NCI-H226 (cell line): Measurements from ENCODE around the gene ZSCAN10.
"Not testable (repeated sequence)": the region's sequence is repeated elsewhere in the genome, so short reads cannot be mapped to it uniquely, and the experiment has no call there.

Source experiments
- DNase-seq: peaks from one replicate; pipeline ENCODE4 v3.0.0-alpha.2; 2015

The ZSCAN10 gene

GRCh38 chr16:3059041-3059722 lies 39.9 kb downstream of the ZSCAN10 start:
- DNase-seq: peak; percentile 71

DNA sequence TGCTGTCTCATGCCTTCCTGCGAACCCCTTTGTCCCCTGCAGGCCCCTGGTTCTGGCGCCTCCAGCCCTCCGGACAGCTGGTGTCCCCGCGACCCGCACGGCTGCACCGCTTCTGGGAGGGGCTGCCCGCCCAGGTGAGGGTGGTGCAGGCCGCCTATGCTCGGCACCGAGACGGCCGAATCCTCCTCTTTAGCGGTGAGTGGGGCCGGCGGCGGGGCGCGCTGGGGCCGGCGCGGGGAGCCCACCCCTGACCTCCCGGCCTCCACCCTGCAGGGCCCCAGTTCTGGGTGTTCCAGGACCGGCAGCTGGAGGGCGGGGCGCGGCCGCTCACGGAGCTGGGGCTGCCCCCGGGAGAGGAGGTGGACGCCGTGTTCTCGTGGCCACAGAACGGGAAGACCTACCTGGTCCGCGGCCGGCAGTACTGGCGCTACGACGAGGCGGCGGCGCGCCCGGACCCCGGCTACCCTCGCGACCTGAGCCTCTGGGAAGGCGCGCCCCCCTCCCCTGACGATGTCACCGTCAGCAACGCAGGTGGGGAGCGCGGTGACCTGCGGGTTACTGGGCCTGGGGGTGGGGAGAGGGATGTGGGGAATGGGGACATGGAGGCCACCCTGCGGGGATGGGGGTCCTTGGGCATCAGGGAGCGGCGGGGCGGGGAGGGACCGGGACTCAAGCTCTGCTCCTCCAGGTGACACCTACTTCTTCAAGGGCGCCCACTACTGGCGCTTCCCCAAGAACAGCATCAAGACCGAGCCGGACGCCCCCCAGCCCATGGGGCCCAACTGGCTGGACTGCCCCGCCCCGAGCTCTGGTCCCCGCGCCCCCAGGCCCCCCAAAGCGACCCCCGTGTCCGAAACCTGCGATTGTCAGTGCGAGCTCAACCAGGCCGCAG lies 40.7 kb downstream of the ZSCAN10 start:
- no peak for DNase-seq

DNA sequence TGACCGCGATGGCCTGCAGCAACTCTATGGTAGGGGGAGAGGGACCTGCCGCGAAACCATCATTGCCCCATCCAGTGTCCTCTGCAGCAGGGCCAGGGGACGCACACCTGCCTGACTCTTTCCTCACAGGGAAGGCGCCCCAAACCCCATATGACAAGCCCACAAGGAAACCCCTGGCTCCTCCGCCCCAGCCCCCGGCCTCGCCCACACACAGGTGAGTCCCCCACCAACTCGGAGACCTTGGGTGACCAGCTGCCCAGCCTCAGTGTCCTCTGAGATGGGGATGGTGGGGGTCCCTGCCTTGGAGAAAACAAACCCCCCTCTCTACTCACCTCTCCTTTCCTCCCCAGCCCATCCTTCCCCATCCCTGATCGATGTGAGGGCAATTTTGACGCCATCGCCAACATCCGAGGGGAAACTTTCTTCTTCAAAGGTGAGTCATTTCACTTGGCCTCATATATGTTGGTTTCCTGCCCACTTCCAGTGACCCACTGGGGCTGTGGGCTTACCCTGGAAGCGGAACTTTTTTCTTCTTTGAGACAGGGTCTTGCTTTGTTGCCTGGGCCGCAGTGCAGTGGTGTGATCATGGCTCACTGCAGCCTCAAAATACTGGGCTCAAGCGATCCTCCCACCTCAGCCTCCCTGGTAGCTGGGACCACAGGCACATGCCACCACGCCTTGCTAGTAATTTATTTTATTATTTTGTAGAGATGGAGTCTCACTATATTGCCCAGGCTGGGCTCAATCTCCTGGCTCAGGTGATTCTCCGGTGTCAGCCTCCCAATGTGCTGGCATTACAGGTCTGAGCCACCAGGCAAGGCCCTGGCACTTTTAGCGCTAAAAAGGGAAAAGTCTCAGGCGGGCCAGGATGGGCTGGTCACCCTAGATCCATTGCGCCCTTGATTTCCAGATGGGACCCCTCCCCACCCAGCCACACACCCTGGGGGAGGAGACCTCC lies 41.6 kb downstream of the ZSCAN10 start:
- no peak for DNase-seq

DNA sequence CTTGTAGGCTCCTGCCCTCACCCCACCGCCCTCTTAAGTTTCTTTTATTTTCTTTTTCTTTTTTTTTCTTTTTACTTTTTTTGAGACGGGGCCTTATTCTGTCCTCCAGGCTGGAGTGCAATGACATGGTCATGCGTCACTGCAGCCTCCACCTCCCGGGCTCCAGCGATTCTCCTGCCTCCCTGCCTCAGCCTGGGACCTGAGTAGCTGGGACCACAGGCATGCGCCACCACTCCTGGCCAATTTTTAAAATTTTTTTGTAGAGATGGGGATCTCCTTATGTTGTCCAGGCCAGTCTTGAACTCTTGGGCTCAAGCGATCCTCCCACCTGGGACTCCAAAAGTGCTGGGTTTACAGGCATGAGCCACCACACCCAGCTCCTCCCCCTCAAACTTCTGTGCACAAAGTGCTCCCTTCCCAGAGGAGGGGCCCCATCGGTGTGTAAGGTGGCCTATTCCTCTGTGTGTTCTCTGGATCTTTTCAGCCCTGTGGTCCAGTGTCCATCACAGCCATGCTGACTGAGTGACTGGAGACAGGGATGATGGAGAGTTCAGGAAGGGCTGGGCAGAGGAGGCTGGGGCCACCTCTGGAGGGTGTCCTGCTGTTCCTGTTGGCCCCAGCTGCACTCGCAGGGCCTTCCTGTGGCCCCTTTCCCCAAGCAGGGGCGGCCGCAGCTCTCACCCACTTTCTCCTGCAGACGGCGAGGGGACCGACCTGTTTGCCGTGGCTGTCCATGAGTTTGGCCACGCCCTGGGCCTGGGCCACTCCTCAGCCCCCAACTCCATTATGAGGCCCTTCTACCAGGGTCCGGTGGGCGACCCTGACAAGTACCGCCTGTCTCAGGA lies 42.5 kb downstream of the ZSCAN10 start:
- DNase-seq: no peak

DNA sequence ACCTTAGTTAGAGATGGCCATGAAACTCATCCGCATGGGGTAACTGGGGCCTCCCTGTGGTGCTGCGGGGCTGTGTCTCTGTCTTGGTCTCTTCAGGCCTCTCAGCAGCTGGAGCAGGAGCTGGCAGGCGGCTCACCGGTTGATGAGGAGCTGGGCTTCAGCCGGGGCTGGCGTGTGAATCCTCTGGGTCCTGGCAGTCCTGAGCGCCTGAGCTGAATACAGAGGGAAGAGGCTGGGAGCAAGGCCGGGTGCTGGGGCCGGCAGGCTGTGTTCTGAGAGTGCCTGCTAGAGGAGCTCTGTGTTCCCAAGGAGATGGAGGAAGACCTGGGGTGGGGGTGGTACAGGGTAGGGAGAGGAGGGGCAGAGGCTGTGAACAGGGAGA lies 43.4 kb downstream of the ZSCAN10 start:
- DNase-seq: not testable (repeated sequence)

DNA sequence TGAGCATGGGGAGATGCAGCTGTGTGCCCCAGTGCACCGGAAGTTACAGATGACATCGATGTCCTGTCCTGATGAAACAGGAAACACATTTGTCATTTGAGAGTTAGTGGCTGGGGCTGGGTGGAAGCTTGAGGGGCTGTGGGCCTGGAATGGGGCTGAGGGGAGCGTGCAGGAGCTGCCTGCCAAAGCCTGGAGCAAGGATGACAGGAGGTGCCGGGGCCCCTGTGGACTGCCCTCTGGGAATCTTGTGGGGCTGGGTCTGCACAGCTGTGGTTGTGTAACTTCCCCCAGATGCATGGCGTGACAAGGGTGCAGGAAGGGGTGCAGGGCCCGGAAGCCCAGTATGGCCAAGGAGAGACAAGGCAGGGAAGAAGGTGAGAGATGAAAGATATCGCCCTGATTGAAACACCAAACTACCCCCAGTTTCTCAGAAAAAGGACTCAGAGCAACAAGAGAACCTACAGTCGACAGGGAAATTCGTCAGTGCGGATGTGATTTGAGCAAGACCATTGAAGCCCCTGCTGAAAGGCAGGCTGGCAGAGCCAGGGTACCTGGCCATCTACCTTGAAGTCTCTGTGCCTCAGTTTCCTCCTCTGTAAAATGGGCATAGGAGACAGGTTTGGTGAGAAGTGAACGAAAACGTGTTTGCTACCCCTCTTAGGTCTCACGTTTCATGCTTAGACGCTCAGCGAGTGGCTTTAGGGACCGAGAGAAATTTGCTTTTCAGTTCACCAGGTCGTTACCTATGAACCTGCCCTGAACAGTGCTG lies 43.9 kb downstream of the ZSCAN10 start:
- no peak for DNase-seq

DNA sequence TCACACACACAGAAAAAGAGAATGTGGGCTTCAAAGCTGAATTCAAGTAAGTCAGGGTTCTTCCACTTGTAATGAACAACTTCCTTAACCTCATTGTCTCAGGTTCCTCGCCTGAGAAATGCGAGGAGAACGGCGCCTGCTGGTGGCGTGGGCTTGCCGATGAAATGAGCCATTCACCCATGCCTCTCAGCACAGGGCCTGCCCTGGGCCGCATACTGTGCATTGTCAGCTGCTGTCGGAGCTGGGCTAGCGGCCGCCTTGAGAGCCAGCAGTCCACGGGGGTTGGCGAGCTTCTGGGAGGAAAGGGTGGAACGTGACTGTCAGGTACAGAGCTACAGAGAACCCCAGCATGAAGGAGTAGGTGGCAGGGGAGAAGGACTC lies 45.8 kb downstream of the ZSCAN10 start:
- not testable (repeated sequence) for DNase-seq

DNA sequence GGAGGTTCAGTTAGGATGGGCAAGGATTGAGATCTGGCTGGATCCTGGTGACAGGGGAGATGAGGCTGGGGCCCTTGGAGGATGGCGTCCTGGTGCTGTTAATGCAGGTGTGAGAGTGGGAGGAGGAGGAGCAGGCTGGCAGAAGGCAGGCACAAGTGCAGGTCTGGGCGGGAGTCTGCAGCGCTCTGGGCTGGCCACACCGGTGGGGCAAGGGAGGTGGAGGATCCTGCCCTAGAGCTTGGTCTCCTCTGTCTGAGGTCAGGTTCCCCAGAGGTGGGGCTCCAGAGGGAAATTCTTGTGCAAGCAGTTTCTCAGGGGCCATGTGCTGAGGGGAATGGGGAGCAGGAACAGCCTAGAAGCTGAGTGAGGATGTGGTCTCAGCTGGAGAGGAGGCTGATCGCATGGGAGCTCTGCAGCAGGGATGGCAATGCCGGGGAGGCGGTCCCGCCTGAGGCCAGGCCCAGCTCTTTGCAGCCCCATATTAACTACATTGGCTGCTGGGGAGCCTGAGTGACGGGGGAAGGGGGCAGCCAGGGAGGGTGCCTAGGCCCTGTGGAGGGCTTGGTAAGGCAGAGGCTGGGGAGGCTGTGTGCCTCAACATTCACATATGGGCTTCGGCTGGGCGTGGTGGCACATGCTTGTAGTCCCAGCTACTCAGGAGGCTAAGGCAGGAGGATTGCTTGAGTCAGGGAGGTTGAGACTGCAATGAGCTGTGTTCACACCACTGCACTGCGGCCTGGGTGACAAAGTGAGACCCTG lies 46.3 kb downstream of the ZSCAN10 start:
- not testable (repeated sequence) for DNase-seq

DNA sequence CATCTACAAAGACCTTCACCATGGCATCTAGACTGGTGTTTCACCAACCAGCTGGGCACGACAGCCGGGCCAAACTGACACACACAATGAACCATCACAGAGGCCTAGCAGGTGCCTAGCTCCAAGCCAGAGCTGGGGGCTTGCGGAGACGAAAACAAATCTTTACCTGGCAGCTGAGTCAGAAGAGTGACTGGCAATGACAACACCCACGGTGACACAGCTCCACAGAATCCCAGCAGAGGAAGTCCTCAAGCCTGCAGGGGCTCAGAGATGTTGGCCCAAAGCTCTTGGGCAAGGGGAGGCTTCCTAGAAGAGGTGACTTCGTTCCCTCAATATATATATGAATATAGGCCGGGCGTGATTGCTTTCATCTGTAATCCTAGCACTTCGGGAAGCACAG lies 47.6 kb downstream of the ZSCAN10 start:
- DNase-seq: no peak

DNA sequence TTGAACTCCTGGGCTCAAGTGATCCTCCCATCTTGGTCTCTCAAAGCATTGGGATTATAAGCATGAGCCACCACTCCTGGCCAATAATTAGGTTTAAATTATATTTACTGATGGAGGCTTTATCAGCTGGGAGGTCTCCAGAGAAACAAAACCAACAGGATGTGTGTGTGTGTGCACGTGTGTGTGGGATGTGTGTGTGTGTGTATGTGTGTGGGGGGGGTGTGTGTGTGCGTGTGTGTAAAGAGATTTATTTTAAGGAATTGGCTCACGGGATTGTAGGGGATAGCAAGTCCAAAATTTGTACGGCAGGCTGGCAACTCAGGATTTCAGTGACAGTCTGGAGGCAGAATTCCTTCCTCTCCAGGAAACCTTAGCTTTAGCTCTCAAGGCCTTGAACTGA lies 48.1 kb downstream of the ZSCAN10 start:
- DNase-seq: no peak

- no peak for DNase-seq
These were observed 48.6 kb downstream of the ZSCAN10 start for GRCh38 chr16:3050487-3050886.

GRCh38 chr16:3049921-3050481 lies 49.1 kb downstream of the ZSCAN10 start:
- DNase-seq: no peak

DNA sequence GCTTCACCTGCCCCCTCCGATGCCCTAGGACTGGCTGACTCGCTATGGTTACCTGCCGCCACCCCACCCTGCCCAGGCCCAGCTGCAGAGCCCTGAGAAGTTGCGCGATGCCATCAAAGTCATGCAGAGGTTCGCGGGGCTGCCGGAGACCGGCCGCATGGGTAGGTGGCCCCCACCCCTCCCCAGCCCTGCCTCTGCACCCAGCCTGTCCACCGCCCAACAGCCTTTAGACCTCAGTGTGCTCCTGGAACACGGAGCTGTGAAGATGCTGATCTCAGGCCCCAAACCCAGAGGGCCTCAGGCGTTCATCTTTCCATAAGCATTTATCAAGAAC lies 51.7 kb downstream of the ZSCAN10 start:
- no peak for DNase-seq

GRCh38 chr16:3046641-3047386 lies 52.3 kb downstream of the ZSCAN10 start:
- DNase-seq: no peak

DNA sequence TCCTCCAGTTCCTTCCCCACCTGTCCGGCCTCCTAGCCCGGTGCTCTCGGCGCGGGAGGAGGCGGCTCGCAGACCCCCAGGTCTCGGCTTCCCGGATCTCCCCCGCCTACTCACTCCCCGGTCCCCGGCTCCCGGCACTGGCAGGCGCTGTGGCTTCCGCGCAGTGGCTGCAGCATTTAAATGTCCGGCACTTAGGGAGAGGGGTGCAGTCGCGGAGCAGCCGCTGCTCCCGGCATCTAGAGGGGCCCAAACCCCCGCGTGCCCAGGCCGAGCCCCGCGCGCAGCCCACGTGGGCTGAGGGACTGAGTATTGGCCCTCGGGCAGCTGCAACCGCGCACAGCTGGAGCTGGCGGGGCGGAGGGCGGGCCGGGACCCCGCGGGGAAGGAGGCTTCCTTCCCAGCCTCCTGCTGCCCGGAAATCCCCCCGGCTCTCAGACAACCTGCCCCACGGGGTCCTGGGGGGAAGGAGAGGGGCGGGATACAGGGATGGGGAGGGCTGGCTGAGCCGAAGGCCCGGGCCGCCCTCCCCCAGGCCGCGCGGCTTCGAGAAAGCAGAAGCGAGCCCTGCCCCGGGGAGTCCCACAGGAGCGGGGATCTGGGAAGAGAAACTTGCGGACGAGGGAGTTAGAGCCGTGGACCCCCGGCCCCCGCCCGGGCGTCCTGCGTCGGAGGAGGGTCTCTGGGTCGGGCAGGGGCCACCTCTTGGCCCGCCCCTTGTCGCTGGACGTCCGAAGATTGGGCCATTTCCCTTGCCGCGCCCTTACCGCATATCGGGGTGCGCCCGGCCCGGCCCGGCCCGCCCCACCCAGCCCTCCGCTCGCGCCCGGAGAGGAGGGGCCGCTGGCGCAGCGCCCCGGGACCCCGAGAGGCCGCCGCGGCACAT lies 53.1 kb downstream of the ZSCAN10 start, which contains the start of gene MMP25:
Gene MMP25, plus strand, starts transcription at position 804 of the 883 bp plus-strand sequence. CDS start 357 bp downstream, outside the sequence.
- peak; percentile 1 for DNase-seq

GRCh38 chr16:3044708-3045107 lies 54.4 kb downstream of the ZSCAN10 start:
- no peak for DNase-seq

DNA sequence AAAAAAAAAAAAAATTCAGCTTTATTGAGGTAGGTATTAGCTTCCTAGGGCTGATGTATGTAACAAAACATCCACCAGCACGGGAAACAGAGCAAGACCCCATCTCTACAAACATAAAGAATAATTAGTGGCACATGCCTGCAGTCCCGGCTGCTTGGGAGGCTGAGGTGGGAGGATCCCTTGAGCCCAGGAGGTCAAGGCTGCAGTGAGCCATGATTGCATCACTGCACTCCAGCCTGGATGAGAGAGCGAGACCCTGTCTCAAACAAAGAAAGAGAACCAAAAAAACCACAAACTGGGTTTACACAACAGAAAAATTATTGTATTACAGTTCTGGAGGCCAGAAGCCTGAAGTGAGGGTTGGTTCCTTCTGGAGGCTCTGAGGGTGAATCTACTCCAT lies 56.7 kb downstream of the ZSCAN10 start:
- DNase-seq: no peak

DNA sequence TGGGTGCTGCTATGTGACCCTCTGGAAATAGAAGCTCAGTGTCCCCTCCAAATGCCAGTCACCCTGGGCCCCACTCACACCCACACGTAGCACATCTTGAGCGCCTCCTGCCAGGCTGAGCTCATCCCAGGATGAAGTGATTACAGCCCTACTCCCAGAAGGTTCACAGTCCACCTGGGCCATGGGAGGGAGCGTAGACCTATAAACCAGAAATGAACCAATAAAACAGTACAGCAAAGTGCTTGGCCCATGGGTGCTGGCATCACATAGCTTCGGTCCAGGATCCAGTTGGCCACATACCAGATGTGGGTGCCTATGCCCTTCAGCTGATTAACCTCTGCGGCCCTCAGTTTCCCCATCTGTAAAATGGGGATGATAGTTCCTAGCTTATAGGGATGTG lies 60.2 kb downstream of the ZSCAN10 start:
- no peak for DNase-seq
